ENCODE results near the gene STK33. TPM values are rescaled to one million over a fixed set of nuclear protein-coding genes. Genes with fewer than 3 reads are reported as not detected.
A peak's percentile ranks its signal among the peaks of the same experiment; 100 is the strongest.

Gene STK33
- total and polyA plus RNA-seq, 2 donors = 10.5 to 13.3 TPM

DNA sequence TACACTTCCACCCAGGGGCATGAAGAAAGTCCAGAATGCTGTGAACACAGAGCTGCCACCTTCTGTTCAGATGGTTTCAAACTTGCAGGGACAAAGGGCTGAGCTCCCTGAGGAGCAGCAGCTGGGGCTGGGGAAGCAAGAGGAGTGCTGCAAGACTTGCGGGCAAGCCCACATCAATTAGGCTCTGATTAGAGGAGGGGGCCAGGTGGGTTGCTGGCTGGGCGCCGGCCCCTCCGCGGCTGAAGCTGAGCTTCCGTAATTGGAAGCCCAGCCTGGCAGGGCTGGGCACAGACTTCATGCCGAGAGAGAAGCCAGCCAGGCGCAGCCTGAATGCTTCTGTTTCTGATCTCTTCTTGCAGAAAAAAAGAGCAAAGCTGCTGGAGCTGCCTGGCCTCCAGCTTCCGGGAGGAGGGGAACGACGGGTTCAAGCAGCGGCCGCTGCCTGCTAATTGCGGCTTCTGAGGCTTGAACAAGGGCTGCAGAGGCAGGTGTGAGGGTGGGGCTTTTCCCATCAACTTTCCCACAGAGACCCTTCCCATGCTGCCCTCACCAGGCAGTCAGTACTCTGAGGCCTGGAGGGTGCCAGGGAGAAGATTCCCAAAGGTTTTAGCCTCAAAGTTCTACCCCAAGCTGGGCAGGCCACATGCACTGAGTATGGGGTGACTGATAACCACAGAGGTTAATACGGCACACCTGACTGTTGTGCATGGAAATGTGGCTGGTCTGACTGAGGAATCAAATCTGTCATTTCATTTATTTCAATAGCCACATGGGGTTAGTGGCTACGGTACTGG is 239.2 kb downstream of the STK33 start:
- peaks cover 5 to 13% of the 10 kb centered on the region in 2 donors for H3K4me1 ChIP-seq (ENCODE audit: control insufficient read depth in 2 of 2, insufficient read depth in 2 of 2, low read length in 2 of 2)
- H3K9me3 ChIP-seq (ENCODE audit: control insufficient read depth in 2 of 2, insufficient read depth in 1 of 2, low read length in 1 of 2) = no peaks in the 10 kb centered on the region
- 15% methylated on average over 16 of the region's 16 CpGs for whole genome bisulfite sequencing
- H3K36me3 ChIP-seq (ENCODE audit: control insufficient read depth in 2 of 2, insufficient read depth in 2 of 2, low read length in 1 of 2) = no peaks in the 10 kb centered on the region
- no peak overlapping the region for H3K27ac ChIP-seq (ENCODE audit: low read depth in 1 of 2, low read length in 1 of 2)
- peak in 1 of 9 donors; percentile 28 for DNase-seq (ENCODE audit: low read depth in 6 of 9, low spot score in 9 of 9)
- peaks cover 0 to 16% of the 10 kb centered on the region in 2 donors for H3K27me3 ChIP-seq (ENCODE audit: control insufficient read depth in 2 of 2, insufficient read depth in 1 of 2, low read length in 1 of 2)
- no peak overlapping the region for H3K4me3 ChIP-seq (ENCODE audit: low read length in 2 of 2)

- Histone ChIP-seq H3K27ac (ENCODE audit: low read depth in 1 of 2, low read length in 1 of 2) (no peak overlapping the region), H3K4me3 (ENCODE audit: low read length in 2 of 2) (no peak overlapping the region), H3K9me3 (ENCODE audit: control insufficient read depth in 2 of 2, insufficient read depth in 1 of 2, low read length in 1 of 2) (no peaks in the 10 kb centered on the region), H3K27me3 (ENCODE audit: control insufficient read depth in 2 of 2, insufficient read depth in 1 of 2, low read length in 1 of 2) (peaks cover 0 to 16% of the 10 kb centered on the region in 2 donors), H3K36me3 (ENCODE audit: control insufficient read depth in 2 of 2, insufficient read depth in 2 of 2, low read length in 1 of 2) (no peaks in the 10 kb centered on the region), H3K4me1 (ENCODE audit: control insufficient read depth in 2 of 2, insufficient read depth in 2 of 2, low read length in 2 of 2) (peaks cover 5 to 13% of the 10 kb centered on the region in 2 donors)
- 88% methylated on average over 13 of the region's 13 CpGs for WGBS
- DNase-seq (ENCODE audit: low read depth in 6 of 9, low spot score in 9 of 9) = no peak
Measured at GRCh38 chr11:8352876-8353505, 241.0 kb downstream of the STK33 start.

GRCh38 chr11:8352103-8352875 is 241.7 kb downstream of the STK33 start:
- H3K27me3 ChIP-seq (ENCODE audit: control insufficient read depth in 2 of 2, insufficient read depth in 1 of 2, low read length in 1 of 2) = peaks cover 0 to 16% of the 10 kb centered on the region in 2 donors
- H3K9me3 ChIP-seq (ENCODE audit: control insufficient read depth in 2 of 2, insufficient read depth in 1 of 2, low read length in 1 of 2) = no peaks in the 10 kb centered on the region
- H3K27ac ChIP-seq (ENCODE audit: low read depth in 1 of 2, low read length in 1 of 2) = no peak overlapping the region
- H3K36me3 ChIP-seq (ENCODE audit: control insufficient read depth in 2 of 2, insufficient read depth in 2 of 2, low read length in 1 of 2) = no peaks in the 10 kb centered on the region
- no peak for DNase-seq (ENCODE audit: low read depth in 6 of 9, low spot score in 9 of 9)
- H3K4me3 ChIP-seq (ENCODE audit: low read length in 2 of 2) = no peak overlapping the region
- WGBS = 94% methylated on average over 4 of the region's 4 CpGs
- H3K4me1 ChIP-seq (ENCODE audit: control insufficient read depth in 2 of 2, insufficient read depth in 2 of 2, low read length in 2 of 2) = peaks cover 5 to 13% of the 10 kb centered on the region in 2 donors

GRCh38 chr11:8351223-8351622 is 242.8 kb downstream of the STK33 start:
- H3K4me3 ChIP-seq (ENCODE audit: low read length in 2 of 2) = no peak overlapping the region
- H3K27ac ChIP-seq (ENCODE audit: low read depth in 1 of 2, low read length in 1 of 2) = no peak overlapping the region
- peaks cover 0 to 16% of the 10 kb centered on the region in 2 donors for H3K27me3 ChIP-seq (ENCODE audit: control insufficient read depth in 2 of 2, insufficient read depth in 1 of 2, low read length in 1 of 2)
- peaks cover 5 to 13% of the 10 kb centered on the region in 2 donors for H3K4me1 ChIP-seq (ENCODE audit: control insufficient read depth in 2 of 2, insufficient read depth in 2 of 2, low read length in 2 of 2)
- no peaks in the 10 kb centered on the region for H3K36me3 ChIP-seq (ENCODE audit: control insufficient read depth in 2 of 2, insufficient read depth in 2 of 2, low read length in 1 of 2)
- H3K9me3 ChIP-seq (ENCODE audit: control insufficient read depth in 2 of 2, insufficient read depth in 1 of 2, low read length in 1 of 2) = no peaks in the 10 kb centered on the region
- DNase-seq (ENCODE audit: low read depth in 6 of 9, low spot score in 9 of 9) = no peak
- 93% methylated on average over 8 of the region's 8 CpGs for WGBS

GRCh38 chr11:8347978-8348377 is 246.1 kb downstream of the STK33 start:
- WGBS = 99% methylated on average over 2 of the region's 2 CpGs
- Histone ChIP-seq H3K27me3 (ENCODE audit: control insufficient read depth in 2 of 2, insufficient read depth in 1 of 2, low read length in 1 of 2) (peaks cover 0 to 2% of the 10 kb centered on the region in 2 donors), H3K36me3 (ENCODE audit: control insufficient read depth in 2 of 2, insufficient read depth in 2 of 2, low read length in 1 of 2) (no peaks in the 10 kb centered on the region), H3K4me1 (ENCODE audit: control insufficient read depth in 2 of 2, insufficient read depth in 2 of 2, low read length in 2 of 2) (no peaks in the 10 kb centered on the region), H3K9me3 (ENCODE audit: control insufficient read depth in 2 of 2, insufficient read depth in 1 of 2, low read length in 1 of 2) (no peaks in the 10 kb centered on the region), H3K4me3 (ENCODE audit: low read length in 2 of 2) (no peak overlapping the region), H3K27ac (ENCODE audit: low read depth in 1 of 2, low read length in 1 of 2) (no peak overlapping the region)
- no peak for DNase-seq (ENCODE audit: low read depth in 6 of 9, low spot score in 9 of 9)

DNA sequence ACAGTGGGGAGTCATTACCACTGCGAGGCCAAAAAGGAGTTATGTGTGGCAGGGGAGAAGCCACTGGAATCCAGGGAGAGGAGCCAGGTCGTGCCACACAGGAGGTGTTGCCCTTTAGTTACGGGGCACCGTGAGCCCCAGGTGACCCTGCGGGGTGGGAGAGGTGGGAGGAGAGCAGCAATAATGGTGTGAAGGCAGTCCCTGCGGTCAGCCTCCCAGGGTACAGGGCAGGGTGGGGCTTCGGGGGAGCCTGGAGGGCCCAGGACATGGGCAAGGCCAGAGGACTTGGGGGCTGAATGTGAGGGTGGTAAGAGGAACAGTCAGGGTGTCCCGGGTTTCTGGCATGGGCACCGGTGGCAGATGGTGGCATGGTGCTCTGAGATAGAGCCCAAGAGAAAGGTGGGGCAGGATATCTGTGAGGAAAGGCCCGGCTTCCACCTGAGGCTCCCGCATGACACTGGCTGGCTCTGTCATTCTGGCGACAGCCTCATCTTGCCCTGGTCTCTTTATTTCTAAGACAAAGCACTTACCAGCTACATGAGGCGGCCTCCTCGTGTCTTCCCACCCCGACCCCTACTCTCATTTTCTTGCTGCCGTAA is 247.8 kb downstream of the STK33 start:
- 95% methylated on average over 16 of the region's 16 CpGs for WGBS
- no peak for DNase-seq (ENCODE audit: low read depth in 6 of 9, low spot score in 9 of 9)

GRCh38 chr11:8345179-8345578 is 248.8 kb downstream of the STK33 start:
- no peak overlapping the region for H3K4me3 ChIP-seq (ENCODE audit: low read length in 2 of 2)
- no peaks in the 10 kb centered on the region for H3K36me3 ChIP-seq (ENCODE audit: control insufficient read depth in 2 of 2, insufficient read depth in 2 of 2, low read length in 1 of 2)
- no peaks in the 10 kb centered on the region for H3K9me3 ChIP-seq (ENCODE audit: control insufficient read depth in 2 of 2, insufficient read depth in 1 of 2, low read length in 1 of 2)
- no peak for DNase-seq (ENCODE audit: low read depth in 6 of 9, low spot score in 9 of 9)
- H3K27me3 ChIP-seq (ENCODE audit: control insufficient read depth in 2 of 2, insufficient read depth in 1 of 2, low read length in 1 of 2) = peaks cover 0 to 2% of the 10 kb centered on the region in 2 donors
- no peak overlapping the region for H3K27ac ChIP-seq (ENCODE audit: low read depth in 1 of 2, low read length in 1 of 2)
- no peaks in the 10 kb centered on the region for H3K4me1 ChIP-seq (ENCODE audit: control insufficient read depth in 2 of 2, insufficient read depth in 2 of 2, low read length in 2 of 2)
- WGBS = 95% methylated on average over 11 of the region's 11 CpGs

More for the DNA sequence above, 247.8 kb downstream of the STK33 start:
- H3K4me1 ChIP-seq (ENCODE audit: control insufficient read depth in 2 of 2, insufficient read depth in 2 of 2, low read length in 2 of 2) = no peaks in the 10 kb centered on the region
- no peaks in the 10 kb centered on the region for H3K27me3 ChIP-seq (ENCODE audit: control insufficient read depth in 2 of 2, insufficient read depth in 1 of 2, low read length in 1 of 2)
- no peaks in the 10 kb centered on the region for H3K36me3 ChIP-seq (ENCODE audit: control insufficient read depth in 2 of 2, insufficient read depth in 2 of 2, low read length in 1 of 2)
- H3K9me3 ChIP-seq (ENCODE audit: control insufficient read depth in 2 of 2, insufficient read depth in 1 of 2, low read length in 1 of 2) = no peaks in the 10 kb centered on the region
- no peak overlapping the region for H3K27ac ChIP-seq (ENCODE audit: low read depth in 1 of 2, low read length in 1 of 2)
- no peak overlapping the region for H3K4me3 ChIP-seq (ENCODE audit: low read length in 2 of 2)

DNA sequence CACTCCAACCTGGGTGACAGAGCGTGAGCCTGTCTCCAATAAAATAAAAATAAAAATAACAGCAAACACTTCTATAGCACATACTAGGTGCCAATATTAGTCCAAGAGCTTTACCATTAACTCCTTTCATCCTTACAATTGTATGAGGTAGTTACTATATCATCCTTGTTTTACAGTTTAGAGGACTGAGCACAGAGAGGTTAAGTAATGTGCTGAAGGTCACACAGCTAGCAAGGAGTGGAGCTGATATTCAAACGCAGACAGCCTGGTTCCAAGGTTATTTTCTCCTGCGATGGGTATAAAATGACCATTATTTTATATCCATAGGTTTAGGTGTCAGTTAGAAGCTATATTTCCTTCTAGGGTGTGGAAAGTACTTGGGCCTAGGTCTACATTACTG is 249.7 kb downstream of the STK33 start:
- peaks cover 0 to 7% of the 10 kb centered on the region in 2 donors for H3K27me3 ChIP-seq (ENCODE audit: control insufficient read depth in 2 of 2, insufficient read depth in 1 of 2, low read length in 1 of 2)
- no peak overlapping the region for H3K4me3 ChIP-seq (ENCODE audit: low read length in 2 of 2)
- no peaks in the 10 kb centered on the region for H3K36me3 ChIP-seq (ENCODE audit: control insufficient read depth in 2 of 2, insufficient read depth in 2 of 2, low read length in 1 of 2)
- no peak for DNase-seq (ENCODE audit: low read depth in 6 of 9, low spot score in 9 of 9)
- 83% methylated on average over 3 of the region's 3 CpGs for WGBS
- H3K9me3 ChIP-seq (ENCODE audit: control insufficient read depth in 2 of 2, insufficient read depth in 1 of 2, low read length in 1 of 2) = no peaks in the 10 kb centered on the region
- H3K4me1 ChIP-seq (ENCODE audit: control insufficient read depth in 2 of 2, insufficient read depth in 2 of 2, low read length in 2 of 2) = no peaks in the 10 kb centered on the region
- no peak overlapping the region for H3K27ac ChIP-seq (ENCODE audit: low read depth in 1 of 2, low read length in 1 of 2)
